Coronary artery (tissue), 2 donors: ENCODE measurements around the gene CNGB1.

ENCODE experiments used
- DNase-seq: peaks from one replicate; pipeline ENCODE4 v3.0.0-alpha.2; 2017; ENCODE audit warnings: low spot score
- H3K27ac ChIP-seq, 2 donors: fragments of 200-600 bp; sonication (generic); one replicate each; pipeline ENCODE4 v1.5.1; 2016 to 2019
- H3K4me3 ChIP-seq: fragments of 200-600 bp; sonication (generic); 2 replicates; pipeline ENCODE4 v1.5.1; 2016; ENCODE audit warnings: mild to moderate bottlenecking, moderate library complexity
- TF ChIP-seq, protein P1 (sequence below): fragments of 200-600 bp; sonication (generic); IDR thresholded peaks from one replicate; pipeline ENCODE4 v1.5.1; 2019; ENCODE audit warnings: antibody characterized with exemption

The CNGB1 gene

DNA sequence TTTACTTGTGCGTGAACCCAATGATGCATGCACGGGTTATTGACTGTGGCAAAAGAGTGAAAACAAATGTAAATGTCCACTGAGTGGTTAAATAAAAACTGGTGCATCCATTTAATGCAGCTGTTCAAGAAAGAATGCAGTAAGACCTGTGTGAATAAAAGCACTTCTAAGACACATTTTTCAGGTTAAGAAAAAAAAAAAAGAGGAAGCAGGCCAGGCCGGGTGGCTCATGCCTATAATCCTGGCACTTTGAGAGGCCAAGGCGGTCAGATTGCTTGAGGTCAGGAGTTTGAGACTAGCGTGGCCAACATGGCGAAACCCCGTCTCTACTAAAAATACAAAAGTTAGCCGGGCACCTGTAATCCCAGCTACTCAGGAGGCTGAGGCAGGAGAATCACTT, 11.8 kb downstream of the CNGB1 start:
- TF ChIP-seq, protein P1, sequence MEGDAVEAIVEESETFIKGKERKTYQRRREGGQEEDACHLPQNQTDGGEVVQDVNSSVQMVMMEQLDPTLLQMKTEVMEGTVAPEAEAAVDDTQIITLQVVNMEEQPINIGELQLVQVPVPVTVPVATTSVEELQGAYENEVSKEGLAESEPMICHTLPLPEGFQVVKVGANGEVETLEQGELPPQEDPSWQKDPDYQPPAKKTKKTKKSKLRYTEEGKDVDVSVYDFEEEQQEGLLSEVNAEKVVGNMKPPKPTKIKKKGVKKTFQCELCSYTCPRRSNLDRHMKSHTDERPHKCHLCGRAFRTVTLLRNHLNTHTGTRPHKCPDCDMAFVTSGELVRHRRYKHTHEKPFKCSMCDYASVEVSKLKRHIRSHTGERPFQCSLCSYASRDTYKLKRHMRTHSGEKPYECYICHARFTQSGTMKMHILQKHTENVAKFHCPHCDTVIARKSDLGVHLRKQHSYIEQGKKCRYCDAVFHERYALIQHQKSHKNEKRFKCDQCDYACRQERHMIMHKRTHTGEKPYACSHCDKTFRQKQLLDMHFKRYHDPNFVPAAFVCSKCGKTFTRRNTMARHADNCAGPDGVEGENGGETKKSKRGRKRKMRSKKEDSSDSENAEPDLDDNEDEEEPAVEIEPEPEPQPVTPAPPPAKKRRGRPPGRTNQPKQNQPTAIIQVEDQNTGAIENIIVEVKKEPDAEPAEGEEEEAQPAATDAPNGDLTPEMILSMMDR, result no peak
- no peak overlapping the region for H3K4me3 ChIP-seq
- H3K27ac ChIP-seq, result no peak overlapping the region
- no peak for DNase-seq

DNA sequence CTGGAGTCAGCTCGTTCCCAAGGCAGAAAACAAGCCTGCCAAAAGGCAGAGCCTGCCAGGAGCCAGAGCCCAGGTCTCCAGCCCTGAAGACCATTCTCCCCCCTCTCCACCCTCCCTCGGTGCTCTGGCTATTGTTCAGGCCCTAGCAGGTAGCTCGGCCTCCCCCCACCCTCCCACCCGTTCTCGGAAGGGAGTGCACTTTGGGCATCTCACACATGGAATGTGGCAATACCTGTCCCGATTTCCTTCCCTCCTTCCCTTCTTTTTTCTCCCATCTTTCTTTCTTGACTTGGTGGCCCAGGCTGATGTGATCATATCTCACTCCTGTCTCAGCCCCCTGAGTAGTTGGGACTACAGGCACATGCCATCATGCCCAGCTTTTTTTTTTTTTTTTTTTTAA, 12.4 kb downstream of the CNGB1 start:
- H3K4me3 ChIP-seq, result no peak overlapping the region
- H3K27ac ChIP-seq, result no peak overlapping the region
- no peak for DNase-seq
- TF ChIP-seq, protein P1, result no peak

DNA sequence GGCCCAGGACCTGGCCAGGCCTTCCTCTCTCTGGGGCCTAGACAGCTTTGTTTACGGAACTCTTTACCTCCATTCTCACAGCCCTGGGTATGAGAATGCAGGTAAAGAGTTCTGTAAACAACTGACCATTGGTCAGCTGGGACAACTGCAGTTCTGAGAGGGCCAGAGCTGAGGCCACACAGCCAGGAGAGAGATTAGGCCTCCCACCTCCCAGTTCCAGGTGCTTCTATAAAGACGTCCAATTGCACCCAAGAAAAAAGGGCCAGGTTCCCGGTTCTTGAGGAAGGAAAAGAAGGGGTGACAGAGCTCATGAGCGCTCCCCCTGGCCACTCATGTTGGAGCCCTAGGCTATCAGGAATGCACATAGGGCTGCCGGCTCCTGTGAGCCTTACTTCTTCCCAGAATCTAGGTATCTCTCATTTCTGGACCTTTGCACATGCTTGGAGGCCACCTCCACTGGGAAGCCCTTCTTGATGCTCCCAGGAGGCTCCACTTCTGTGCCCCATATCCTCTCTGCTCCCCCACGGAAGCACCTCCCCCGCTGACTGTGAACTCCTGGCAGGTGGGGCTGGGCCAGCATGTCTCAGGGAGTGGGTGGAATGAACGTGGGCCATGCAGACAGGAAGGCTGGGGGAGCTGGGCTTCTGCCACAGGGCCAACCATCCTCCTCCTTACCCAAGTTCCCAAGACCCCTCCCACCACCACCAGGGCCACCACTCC, 13.1 kb downstream of the CNGB1 start:
- TF ChIP-seq, protein P1, result no peak
- Histone ChIP-seq H3K4me3 (no peak overlapping the region), H3K27ac (no peak overlapping the region)
- DNase-seq, result no peak

DNA sequence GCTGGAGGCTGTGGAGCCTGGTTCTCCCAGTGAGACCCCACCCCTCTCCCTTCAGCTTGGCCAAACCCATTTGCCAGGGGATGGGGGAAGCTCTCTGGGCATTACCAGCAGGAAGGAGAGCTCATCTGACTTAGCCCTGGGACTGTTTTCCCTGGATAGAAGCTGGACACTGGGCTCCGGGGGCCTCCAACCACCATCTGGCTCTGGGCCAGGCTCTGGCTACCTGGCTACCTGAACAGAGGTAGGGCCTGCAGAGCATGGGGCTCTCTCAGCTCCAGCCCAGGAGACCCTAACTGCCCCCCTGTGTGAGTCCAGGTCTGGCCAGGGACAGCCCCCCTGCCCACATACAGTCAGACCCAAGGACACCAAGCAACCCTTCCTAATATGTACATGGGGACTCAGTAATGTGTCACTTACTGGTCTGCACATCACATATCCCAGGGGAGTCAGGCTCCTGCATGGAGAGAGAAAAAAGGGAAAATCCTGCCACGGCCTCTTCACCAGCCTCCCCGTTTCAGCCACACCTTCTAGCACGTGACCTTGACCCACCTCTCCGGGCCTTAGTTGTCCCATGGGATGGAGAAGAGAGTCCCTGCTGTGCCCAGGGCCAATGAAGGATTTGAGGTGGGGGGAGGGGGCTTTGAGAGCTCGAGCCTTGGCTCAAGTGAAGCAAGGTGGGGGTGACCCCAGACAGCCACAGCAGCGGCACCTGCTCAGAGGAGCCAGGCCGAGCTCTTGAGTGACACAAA, 13.8 kb downstream of the CNGB1 start:
- TF ChIP-seq, protein P1, result no peak
- Histone ChIP-seq H3K27ac (no peak overlapping the region), H3K4me3 (no peak overlapping the region)
- DNase-seq, result no peak

DNA sequence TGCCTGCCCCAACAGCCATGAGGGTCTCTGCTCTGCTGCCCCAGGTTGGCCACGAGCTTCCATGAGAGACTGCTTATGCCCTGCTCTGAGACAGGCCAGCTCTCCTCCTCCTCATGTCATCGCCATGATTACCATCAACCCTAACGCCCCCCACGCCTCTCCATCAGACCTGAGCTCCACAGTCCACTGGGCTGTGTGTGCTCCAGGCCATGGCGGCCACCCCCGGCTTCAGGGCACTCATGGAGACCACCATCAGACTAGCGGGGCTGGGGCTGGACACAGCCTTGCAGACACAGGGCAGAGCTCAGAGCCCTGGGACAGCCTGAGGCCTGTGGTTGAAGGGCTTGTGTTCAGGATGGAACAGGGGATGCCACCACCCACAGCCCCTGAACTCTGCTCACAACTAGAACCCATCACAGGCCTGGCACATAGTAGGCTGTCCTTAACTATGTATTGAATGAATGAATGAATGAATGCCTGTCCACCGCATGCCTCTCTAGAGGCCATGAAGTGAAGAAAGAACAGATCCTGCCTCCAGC, 14.6 kb downstream of the CNGB1 start:
- no peak overlapping the region for H3K4me3 ChIP-seq
- no peak for DNase-seq
- H3K27ac ChIP-seq, result no peak overlapping the region
- TF ChIP-seq, protein P1, result no peak

DNA sequence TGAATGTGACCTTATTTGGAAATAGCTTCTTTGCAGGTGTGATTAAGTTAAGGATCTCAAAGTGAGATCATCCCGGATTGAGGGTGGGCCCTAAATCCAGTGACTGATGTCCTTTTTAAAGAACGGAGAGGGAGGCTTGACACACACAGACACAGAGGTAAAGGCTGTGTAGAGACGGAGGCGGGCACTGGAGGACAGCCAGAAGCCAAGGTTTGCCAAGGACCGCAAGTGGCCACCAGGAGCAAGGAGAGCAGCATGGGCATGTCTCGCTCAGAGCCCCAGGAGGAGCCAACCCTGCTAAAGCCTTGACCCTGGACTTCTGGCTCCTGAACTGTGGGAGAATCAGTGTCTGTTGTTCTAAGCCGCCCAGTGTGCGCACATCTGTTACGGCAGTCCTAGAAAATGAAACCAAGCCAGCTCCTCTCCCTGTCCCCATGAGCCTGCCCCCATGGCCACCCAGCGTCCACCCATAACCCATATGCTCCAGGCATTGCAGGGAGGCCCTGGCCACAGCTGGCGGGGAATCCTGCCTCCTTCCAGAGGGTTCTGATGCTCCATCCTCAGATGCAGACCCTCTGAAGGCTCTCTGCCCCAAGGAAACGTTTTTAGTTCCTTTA, 15.2 kb downstream of the CNGB1 start:
- TF ChIP-seq, protein P1, result no peak
- no peak overlapping the region for H3K27ac ChIP-seq
- no peak for DNase-seq

More for the DNA sequence above, 15.2 kb downstream of the CNGB1 start:
- no peak overlapping the region for H3K4me3 ChIP-seq
